CD4-positive, alpha-beta memory T cell (primary cell): ENCODE results near the gene NAA11. TPM values are rescaled to one million over a fixed set of nuclear protein-coding genes. Genes with fewer than 3 reads are reported as not detected.
"Not testable (repeated sequence)": the region's sequence is repeated elsewhere in the genome, so short reads cannot be mapped to it uniquely, and the experiment has no call there.

ENCODE experiments used
- CTCF ChIA-PET: fragments of 350-600 bp; sonication (Branson Sonifier 250); formaldehyde crosslinking; loops from one replicate; lab custom pipeline; 2021; ENCODE audit warnings: inconsistent platforms; ENCODE audit not compliant: partially characterized antibody; lab: Charles Lee
- POLR2A ChIA-PET: fragments of 350-600 bp; sonication (Branson Sonifier 250); formaldehyde crosslinking; loops from one replicate; lab custom pipeline; 2021; ENCODE audit not compliant: partially characterized antibody; lab: Charles Lee
- DNase-seq, 5 donors: peaks; one replicate each; pipeline versions ENCODE4 v3.0.0 to v3.0.0-alpha.2; 2020 to 2022; ENCODE audit warnings: mixed read lengths in 1 of 5
- H3K27ac ChIP-seq: one replicate; pipeline ENCODE4 v1.7.0; 2013; ENCODE audit warnings: low read depth, low read length
- H3K27me3 ChIP-seq: 2 replicates; pipeline ENCODE4 v1.7.0; 2013; ENCODE audit warnings: mild to moderate bottlenecking, low read length, moderate library complexity; ENCODE audit not compliant: insufficient read depth
- H3K36me3 ChIP-seq: 2 replicates; pipeline ENCODE4 v1.7.0; 2013; ENCODE audit warnings: mild to moderate bottlenecking, low read length, moderate library complexity; ENCODE audit not compliant: insufficient read depth
- H3K4me1 ChIP-seq: 2 replicates; pipeline ENCODE4 v1.7.0; 2013; ENCODE audit warnings: mild to moderate bottlenecking, low read length, moderate library complexity; ENCODE audit not compliant: insufficient read depth
- H3K4me3 ChIP-seq, 2 donors: one replicate each; pipeline ENCODE4 v1.7.0; 2013; ENCODE audit warnings: low read length in 2 of 2, mild to moderate bottlenecking in 1 of 2
- H3K9me3 ChIP-seq, 2 donors: one replicate each; pipeline ENCODE4 v1.7.0; 2013; ENCODE audit warnings: low read length in 2 of 2, control low read depth in 1 of 2; ENCODE audit not compliant: control insufficient read depth in 1 of 2
- H3K27ac Mint-ChIP-seq, 7 donors: one replicate each; pipeline ENCODE4 v1.8.0; 2020 to 2021; ENCODE audit warnings: mixed read lengths in 7 of 7, mild to moderate bottlenecking in 6 of 7, inconsistent platforms in 3 of 7, moderate library complexity in 3 of 7
- H3K27me3 Mint-ChIP-seq, 2 donors: one replicate each; pipeline ENCODE4 v1.8.0; 2020 to 2021; ENCODE audit warnings: mixed read lengths in 2 of 2
- H3K36me3 Mint-ChIP-seq, 2 donors: one replicate each; pipeline ENCODE4 v1.8.0; 2020 to 2021; ENCODE audit warnings: mixed read lengths in 2 of 2, inconsistent platforms in 1 of 2, mild to moderate bottlenecking in 1 of 2
- H3K4me1 Mint-ChIP-seq, 4 donors: one replicate each; pipeline ENCODE4 v1.8.0; 2020 to 2021; ENCODE audit warnings: mixed read lengths in 4 of 4, mild to moderate bottlenecking in 1 of 4
- H3K4me3 Mint-ChIP-seq, 8 donors: one replicate each; pipeline ENCODE4 v1.8.0; 2020 to 2021; ENCODE audit warnings: mixed read lengths in 8 of 8, mild to moderate bottlenecking in 7 of 8, moderate library complexity in 6 of 8, inconsistent platforms in 3 of 8
- H3K9me3 Mint-ChIP-seq, 8 donors: one replicate each; pipeline ENCODE4 v1.8.0; 2020 to 2021; ENCODE audit warnings: mixed read lengths in 8 of 8, mild to moderate bottlenecking in 5 of 8, inconsistent platforms in 3 of 8, moderate library complexity in 1 of 8
- intact Hi-C: fragments of 100-400 bp; cut with micrococcal nuclease; formaldehyde crosslinking; loops from one replicate; pipeline ENCODE4 v1.15.1; 2023
- polyA plus RNA-seq, 2 donors: library from polyadenylated mRNA; unstranded; fragments of 300-500 nt; fragmentation: Illumina TruSeq; gene quantifications; one replicate each; pipeline ENCODE4 v1.2.3, GENCODE V29; 2021
- total RNA-seq, 2 experiments: library from RNA; stranded (reverse); gene quantifications; one replicate each; pipeline ENCODE4 v1.2.3, GENCODE V29; 2021

The NAA11 gene
- total and polyA plus RNA-seq, 4 experiments from 2014 or later, result not detected

GRCh38 chr4:79287076-79287475 lies 38.8 kb downstream of the NAA11 start:
- Mint-ChIP-seq H3K27ac (no peak overlapping the region), H3K4me1 (no peaks in the 10 kb centered on the region), H3K9me3 (peaks cover 0 to 1% (median 0%) of the 10 kb centered on the region in 8 donors), H3K36me3 (no peaks in the 10 kb centered on the region), H3K27me3 (no peaks in the 10 kb centered on the region), H3K4me3 (no peak overlapping the region)
- H3K27me3 ChIP-seq, result no peaks in the 10 kb centered on the region
- intact Hi-C loops, result no loop called here
- no peaks in the 10 kb centered on the region for H3K4me1 ChIP-seq
- no peaks in the 10 kb centered on the region for H3K36me3 ChIP-seq
- no peaks in the 10 kb centered on the region for H3K9me3 ChIP-seq
- no peak for DNase-seq
- CTCF ChIA-PET, result no interaction called here
- H3K27ac ChIP-seq, result no peak overlapping the region
- no peak overlapping the region for H3K4me3 ChIP-seq
- POLR2A ChIA-PET, result no interaction called here

DNA sequence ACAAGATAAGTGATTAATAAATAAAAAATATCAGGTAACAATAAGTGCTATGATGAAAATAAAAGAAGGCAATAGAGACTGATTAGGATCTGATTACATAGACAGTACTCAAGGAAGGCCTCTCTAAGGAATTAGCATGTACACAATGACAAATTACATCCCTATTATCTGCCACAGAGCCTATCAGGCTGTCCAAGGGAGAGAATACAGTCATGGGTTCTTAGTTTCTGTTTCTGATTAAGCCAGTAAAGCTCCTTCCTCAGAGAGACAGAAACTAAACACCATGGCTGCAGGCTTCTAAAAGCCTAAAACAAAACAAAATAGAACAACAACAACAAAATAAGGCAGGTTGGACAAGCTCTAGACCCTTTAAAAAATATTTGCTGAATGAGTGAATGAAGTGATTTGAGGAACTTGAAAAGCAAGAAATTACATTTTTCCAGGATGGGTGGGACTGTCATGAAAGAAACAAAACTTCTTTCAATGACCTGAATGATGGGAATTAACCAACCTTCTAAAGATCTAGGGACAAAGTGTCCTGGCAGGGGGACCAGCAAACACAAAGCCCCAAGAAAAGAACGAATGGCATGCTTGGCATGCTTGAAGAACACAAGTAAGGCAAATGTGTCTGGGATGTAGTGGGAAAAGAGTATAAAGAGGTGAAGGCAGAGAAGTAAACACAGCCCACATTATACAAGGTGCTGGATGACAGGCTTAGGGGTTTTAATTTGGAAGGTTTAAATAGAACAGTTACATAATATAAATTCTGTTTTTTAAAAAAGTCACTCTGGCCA lies 44.1 kb downstream of the NAA11 start:
- CTCF ChIA-PET, result no interaction called here
- Histone ChIP-seq H3K4me1 (no peaks in the 10 kb centered on the region), H3K36me3 (no peaks in the 10 kb centered on the region), H3K4me3 (no peak overlapping the region), H3K27me3 (no peaks in the 10 kb centered on the region), H3K9me3 (no peaks in the 10 kb centered on the region), H3K27ac (no peak overlapping the region)
- intact Hi-C loops, result no loop called here
- POLR2A ChIA-PET, result no interaction called here
- H3K27me3 Mint-ChIP-seq, result peaks cover 0 to 3% of the 10 kb centered on the region in 2 donors
- H3K9me3 Mint-ChIP-seq, result no peaks in the 10 kb centered on the region
- no peaks in the 10 kb centered on the region for H3K36me3 Mint-ChIP-seq
- no peak for DNase-seq
- H3K4me1 Mint-ChIP-seq, result no peaks in the 10 kb centered on the region
- no peak overlapping the region for H3K27ac Mint-ChIP-seq
- no peak overlapping the region for H3K4me3 Mint-ChIP-seq

GRCh38 chr4:79277467-79277866 lies 48.4 kb downstream of the NAA11 start:
- not testable (repeated sequence) for H3K36me3 Mint-ChIP-seq, H3K9me3 ChIP-seq, DNase-seq

DNA sequence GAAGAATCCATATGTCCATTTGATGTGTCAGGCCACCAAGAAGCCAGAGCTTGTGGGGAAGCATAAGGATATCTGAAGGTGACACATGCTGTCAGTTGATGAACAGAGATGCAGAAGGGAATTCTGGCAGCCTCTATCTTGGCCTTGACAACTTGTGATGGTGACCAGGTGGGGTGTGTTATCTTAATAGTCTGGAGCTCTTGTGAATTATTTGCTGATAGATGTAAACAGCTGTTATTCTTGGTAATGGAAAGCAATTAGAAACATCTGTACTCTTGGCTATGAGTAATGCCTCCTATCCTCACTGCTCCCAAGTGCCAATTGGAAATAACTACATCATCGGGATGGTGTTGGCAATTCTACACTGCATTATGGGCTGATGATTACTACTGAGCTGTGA lies 51.9 kb downstream of the NAA11 start:
- H3K27me3 ChIP-seq, result no peaks in the 10 kb centered on the region
- no peak overlapping the region for H3K27ac ChIP-seq
- POLR2A ChIA-PET, result no interaction called here
- CTCF ChIA-PET, result no interaction called here
- intact Hi-C loops, result no loop called here
- no peak overlapping the region for H3K4me3 ChIP-seq
- H3K4me1 ChIP-seq, result no peaks in the 10 kb centered on the region
- no peaks in the 10 kb centered on the region for H3K36me3 Mint-ChIP-seq
- no peaks in the 10 kb centered on the region for H3K4me1 Mint-ChIP-seq
- H3K9me3 ChIP-seq, result no peaks in the 10 kb centered on the region
- peaks cover 0 to 3% of the 10 kb centered on the region in 2 donors for H3K27me3 Mint-ChIP-seq
- no peak overlapping the region for H3K4me3 Mint-ChIP-seq
- DNase-seq, result no peak
- no peak overlapping the region for H3K27ac Mint-ChIP-seq
- no peaks in the 10 kb centered on the region for H3K36me3 ChIP-seq
- no peaks in the 10 kb centered on the region for H3K9me3 Mint-ChIP-seq

More at GRCh38 chr4:79277467-79277866, 48.4 kb downstream of the NAA11 start:
- H3K4me3 ChIP-seq, intact Hi-C loops, H3K27ac Mint-ChIP-seq, H3K4me3 Mint-ChIP-seq, H3K4me1 ChIP-seq, H3K36me3 ChIP-seq, H3K27me3 Mint-ChIP-seq, H3K27me3 ChIP-seq, POLR2A ChIA-PET, H3K4me1 Mint-ChIP-seq, H3K27ac ChIP-seq, CTCF ChIA-PET, H3K9me3 Mint-ChIP-seq: not testable (repeated sequence)

- Histone ChIP-seq H3K27ac (no peak overlapping the region), H3K9me3 (no peaks in the 10 kb centered on the region), H3K27me3 (no peaks in the 10 kb centered on the region), H3K4me3 (no peak overlapping the region), H3K4me1 (no peaks in the 10 kb centered on the region), H3K36me3 (no peaks in the 10 kb centered on the region)
- Mint-ChIP-seq H3K36me3 (no peaks in the 10 kb centered on the region), H3K27ac (no peak overlapping the region), H3K4me3 (no peak overlapping the region), H3K9me3 (no peaks in the 10 kb centered on the region), H3K4me1 (no peaks in the 10 kb centered on the region), H3K27me3 (peaks cover 0 to 3% of the 10 kb centered on the region in 2 donors)
- ChIA-PET POLR2A (no interaction called here), CTCF (no interaction called here)
- intact Hi-C loops, result no loop called here
- no peak for DNase-seq
Observed at GRCh38 chr4:79272761-79273160, 53.1 kb downstream of the NAA11 start.

- Mint-ChIP-seq H3K4me3 (no peak overlapping the region), H3K9me3 (no peaks in the 10 kb centered on the region), H3K4me1 (no peaks in the 10 kb centered on the region), H3K27ac (no peak overlapping the region), H3K27me3 (peaks cover 0 to 2% of the 10 kb centered on the region in 2 donors), H3K36me3 (no peaks in the 10 kb centered on the region)
- H3K27ac ChIP-seq, result no peak overlapping the region
- ChIA-PET CTCF (no interaction called here), POLR2A (no interaction called here)
- no peak overlapping the region for H3K4me3 ChIP-seq
- no peaks in the 10 kb centered on the region for H3K27me3 ChIP-seq
- no peak for DNase-seq
- intact Hi-C loops, result no loop called here
- no peaks in the 10 kb centered on the region for H3K36me3 ChIP-seq
- H3K4me1 ChIP-seq, result no peaks in the 10 kb centered on the region
- no peaks in the 10 kb centered on the region for H3K9me3 ChIP-seq
Observed at GRCh38 chr4:79272126-79272525, 53.7 kb downstream of the NAA11 start.

DNA sequence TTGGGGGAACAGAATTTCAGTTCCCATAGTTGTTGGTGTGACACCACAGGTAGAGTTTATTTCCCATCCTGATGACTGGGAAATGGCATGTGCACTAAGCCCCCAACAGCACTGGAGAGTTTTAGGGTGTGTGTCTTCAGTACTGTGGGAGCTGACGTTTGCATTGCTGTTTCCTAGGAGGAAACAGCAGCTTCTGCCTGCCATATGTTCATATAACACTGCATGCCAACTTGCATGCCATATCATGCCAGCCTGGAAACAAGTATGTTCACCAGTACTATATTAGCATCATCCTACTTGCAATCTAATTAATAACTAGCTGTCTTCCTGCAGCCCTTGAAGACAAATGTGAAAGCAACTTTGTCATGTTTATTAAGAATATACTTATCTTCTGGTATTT lies 58.2 kb downstream of the NAA11 start:
- Mint-ChIP-seq H3K9me3 (no peaks in the 10 kb centered on the region), H3K4me1 (no peaks in the 10 kb centered on the region), H3K4me3 (no peak overlapping the region), H3K27ac (no peak overlapping the region), H3K27me3 (peaks cover 0 to under 1% of the 10 kb centered on the region in 2 donors), H3K36me3 (no peaks in the 10 kb centered on the region)
- DNase-seq, result no peak
- intact Hi-C loops, result no loop called here
- ChIA-PET CTCF (no interaction called here), POLR2A (no interaction called here)
- Histone ChIP-seq H3K4me3 (no peak overlapping the region), H3K27me3 (no peaks in the 10 kb centered on the region), H3K4me1 (no peaks in the 10 kb centered on the region), H3K36me3 (no peaks in the 10 kb centered on the region), H3K27ac (no peak overlapping the region), H3K9me3 (no peaks in the 10 kb centered on the region)
